Ovary (tissue), 9 donors: Measurements from ENCODE around the gene PAK1. TPM values are rescaled to one million over a fixed set of nuclear protein-coding genes. Genes with fewer than 3 reads are reported as not detected.

ENCODE experiments used
- DNase-seq, 5 donors: peaks; one replicate each; pipeline ENCODE4 v3.0.0-alpha.2; 2019 to 2020
- H3K27ac ChIP-seq, 2 donors: fragments of 200-600 bp; one replicate each; pipeline versions ENCODE4 v1.5.1 to v1.8.0; 2019 to 2022
- H3K27me3 ChIP-seq: fragments of 200-600 bp; one replicate; pipeline ENCODE4 v1.8.0; 2022
- H3K36me3 ChIP-seq: fragments of 200-600 bp; sonication (generic); one replicate; pipeline ENCODE4 v1.5.1; 2019
- H3K4me1 ChIP-seq: one replicate; pipeline ENCODE4 v1.8.1; 2013; ENCODE audit warnings: mild to moderate bottlenecking, moderate library complexity; ENCODE audit not compliant: insufficient read depth
- H3K4me3 ChIP-seq: fragments of 200-600 bp; sonication (generic); one replicate; pipeline ENCODE4 v1.5.1; 2017
- H3K9me3 ChIP-seq, 2 donors: fragments of 200-600 bp in 1 of 2; sonication (generic) in 1 of 2; one replicate each; pipeline versions ENCODE4 v1.5.1 to v1.8.1; 2013 to 2019; ENCODE audit warnings: mild to moderate bottlenecking in 1 of 2, moderate library complexity in 1 of 2
- EP300 ChIP-seq: sonication (generic); formaldehyde crosslinking; IDR thresholded peaks from one replicate; pipeline ENCODE4 v1.6.1; 2017; ENCODE audit warnings: antibody characterized with exemption
- POLR2A ChIP-seq: fragments of 450-650 bp; IDR thresholded peaks from one replicate; pipeline ENCODE4 v1.6.1; 2017; ENCODE audit warnings: antibody characterized with exemption, mild to moderate bottlenecking, moderate library complexity
- WGBS, 3 donors: extraction: QIAGEN DNeasy Blood & Tissue Kit in 1 of 3; methylation state at CpG; one replicate each; pipeline versions ENCODE4 v1.1.5 to v1.1.7; 2013 to 2017; 5-methylcytosine and 5-hydroxymethylcytosine counted together
- intact Hi-C, 4 donors: fragments of 100-400 bp; cut with DNase I; formaldehyde crosslinking; loops; one replicate each; pipeline versions ENCODE4 v1.11.0 to v1.15.1; 2022 to 2023
- polyA plus RNA-seq, 2 donors: library from polyadenylated mRNA; stranded (reverse); fragments of 200-250 nt in 1 of 2; fragments of 350-450 nt in 1 of 2; fragmentation: Illumina TruSeq in 1 of 2; extraction: RNeasy Lipid Tissue Mini Kit (QIAGEN cat#74804) in 1 of 2; gene quantifications; one replicate each; pipeline ENCODE4 v1.2.3, GENCODE V29; 2013 to 2014
- total RNA-seq, 7 donors: library from RNA; depleted of rRNA in 2 of 7; stranded (reverse); fragments of >200 nt in 2 of 7; fragmentation: NEBNext Ultra II Directional in 3 of 7; extraction: Animal tissue kit (Norgen Biotek cat#: 25700) in 3 of 7; gene quantifications; one replicate each; pipeline versions ENCODE4 v1.1.0 to v1.2.4, GENCODE V29; 2016 to 2023
- TF ChIP-seq, protein P1 (sequence below), 3 donors: fragments of 450-650 bp in 2 of 3; fragments of 200-600 bp in 1 of 3; IDR thresholded peaks; one replicate each; pipeline versions ENCODE4 v1.5.1 to v1.8.0; 2016 to 2022; ENCODE audit warnings: antibody characterized with exemption in 3 of 3, mild to moderate bottlenecking in 1 of 3
- donor health status: DM: no; HTN: no; CAD: no; lungs with moderate emphysema.
- donor health status: DM: no; HTN: no; CAD: no.
- donor health status: Bipolar disorder and iron deficiency.
- donor health status: DM: yes; HTN: yes; CAD: no.
- donor health status: DM: no; HTN: no; CAD: no.
- donor health status: DM: yes; HTN: yes; CAD: no.

The PAK1 gene
- total and polyA plus RNA-seq, 9 donors = 18.4 to 53.0 (median 42.3) TPM

DNA sequence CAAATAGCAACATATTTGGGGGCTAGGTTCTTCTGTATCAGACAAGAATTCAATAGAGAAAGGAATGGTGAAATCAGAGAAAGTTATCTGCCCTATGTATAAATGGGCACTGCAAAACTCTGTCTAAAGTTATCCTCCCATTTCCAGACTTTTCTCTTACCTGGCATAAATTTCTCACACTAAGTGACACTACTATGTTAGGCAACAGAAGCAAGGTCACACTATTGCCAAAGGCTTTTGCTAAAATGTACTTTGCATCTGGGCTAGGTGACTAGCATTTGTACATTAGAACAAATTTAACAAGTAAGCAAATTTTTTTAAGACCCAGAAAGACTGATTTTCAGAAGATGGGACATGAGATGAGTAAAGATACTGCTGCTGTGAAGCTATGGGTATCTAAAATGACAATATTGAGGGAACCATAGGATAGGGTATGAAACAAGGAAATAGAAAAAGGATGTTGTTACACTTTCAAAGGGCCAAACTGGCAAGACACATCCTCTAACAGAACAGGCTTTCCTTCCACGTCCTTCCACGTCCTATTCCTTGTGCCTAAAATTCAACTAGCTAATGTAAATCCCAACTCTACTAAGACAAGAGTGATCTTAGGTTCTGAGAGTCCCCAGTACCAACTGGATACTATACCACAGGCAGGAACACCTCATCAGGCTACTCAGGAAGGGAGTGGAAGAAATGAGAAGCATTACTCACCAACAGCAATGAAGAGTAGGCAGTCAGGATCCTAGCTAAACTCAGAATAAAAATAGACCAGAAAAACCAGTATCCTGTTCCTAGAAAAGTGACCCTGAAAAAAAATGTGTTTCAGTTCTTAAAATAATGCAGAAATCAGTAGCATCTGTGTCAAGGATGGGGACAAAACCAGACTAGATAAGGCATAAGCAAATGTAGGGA is 195.0 kb downstream of the PAK1 start:
- intact Hi-C loops = no loop called here
- Histone ChIP-seq H3K4me1 (no peaks in the 10 kb centered on the region), H3K36me3 (no peaks in the 10 kb centered on the region), H3K4me3 (no peak overlapping the region), H3K27ac (no peak overlapping the region), H3K9me3 (no peaks in the 10 kb centered on the region), H3K27me3 (no peaks in the 10 kb centered on the region)
- TF ChIP-seq EP300 (no peak), POLR2A (no peak)
- TF ChIP-seq, protein P1, sequence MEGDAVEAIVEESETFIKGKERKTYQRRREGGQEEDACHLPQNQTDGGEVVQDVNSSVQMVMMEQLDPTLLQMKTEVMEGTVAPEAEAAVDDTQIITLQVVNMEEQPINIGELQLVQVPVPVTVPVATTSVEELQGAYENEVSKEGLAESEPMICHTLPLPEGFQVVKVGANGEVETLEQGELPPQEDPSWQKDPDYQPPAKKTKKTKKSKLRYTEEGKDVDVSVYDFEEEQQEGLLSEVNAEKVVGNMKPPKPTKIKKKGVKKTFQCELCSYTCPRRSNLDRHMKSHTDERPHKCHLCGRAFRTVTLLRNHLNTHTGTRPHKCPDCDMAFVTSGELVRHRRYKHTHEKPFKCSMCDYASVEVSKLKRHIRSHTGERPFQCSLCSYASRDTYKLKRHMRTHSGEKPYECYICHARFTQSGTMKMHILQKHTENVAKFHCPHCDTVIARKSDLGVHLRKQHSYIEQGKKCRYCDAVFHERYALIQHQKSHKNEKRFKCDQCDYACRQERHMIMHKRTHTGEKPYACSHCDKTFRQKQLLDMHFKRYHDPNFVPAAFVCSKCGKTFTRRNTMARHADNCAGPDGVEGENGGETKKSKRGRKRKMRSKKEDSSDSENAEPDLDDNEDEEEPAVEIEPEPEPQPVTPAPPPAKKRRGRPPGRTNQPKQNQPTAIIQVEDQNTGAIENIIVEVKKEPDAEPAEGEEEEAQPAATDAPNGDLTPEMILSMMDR (IDR thresholded peaks at IDR 0.05) = no peak
- DNase-seq = no peak
- WGBS, 3 donors = 80 to 89% (median 85%) methylated on average over 2 of the region's 2 CpGs

DNA sequence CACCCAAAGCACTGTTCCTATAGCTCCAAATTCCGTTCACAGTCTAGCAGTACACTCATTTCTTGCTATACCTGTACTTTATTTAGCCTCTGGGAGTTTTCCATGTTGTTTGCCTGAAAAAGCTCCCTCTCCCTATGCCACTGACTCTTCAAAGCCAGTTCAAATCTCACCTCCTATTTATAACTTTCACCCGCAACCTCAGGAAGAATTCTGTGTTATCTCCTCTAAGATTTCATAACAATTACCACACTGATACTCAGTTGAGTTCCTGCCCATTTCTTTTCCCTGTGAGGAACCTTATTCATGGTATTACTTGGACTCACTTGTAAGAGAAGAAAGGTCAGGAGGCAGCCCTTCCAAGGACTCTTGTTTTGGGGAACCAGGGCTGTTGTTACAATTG is 197.6 kb downstream of the PAK1 start:
- H3K27me3 ChIP-seq = no peaks in the 10 kb centered on the region
- intact Hi-C loops = no loop called here
- no peak overlapping the region for H3K27ac ChIP-seq
- H3K9me3 ChIP-seq = no peaks in the 10 kb centered on the region
- H3K4me1 ChIP-seq = no peaks in the 10 kb centered on the region
- no peak for DNase-seq
- no peaks in the 10 kb centered on the region for H3K36me3 ChIP-seq
- no peak overlapping the region for H3K4me3 ChIP-seq
- TF ChIP-seq POLR2A (no peak), EP300 (no peak)
- TF ChIP-seq, protein P1 (IDR thresholded peaks at IDR 0.05) = no peak
- 85 to 94% (median 87%) methylated on average over 2 of the region's 2 CpGs for WGBS, 3 donors

Other genes with a start within 250 kb of the PAK1 start
- gene GDPD4, start 172.4 kb downstream of the PAK1 start, total RNA-seq = not detected
- under 1 TPM in 1 of 2 donors, not detected in 1; 0.32 TPM for gene GDPD4, start 172.4 kb downstream of the PAK1 start, polyA plus RNA-seq
- 10 to 100 TPM in 4 of 7 donors, 1 to 10 TPM in 3; 4.9 to 14.2 (median 10.3) TPM for gene AQP11, start 115.9 kb upstream of the PAK1 start, total RNA-seq
- 10 to 100 TPM in 1 of 2 donors, 1 to 10 TPM in 1; 7.7 to 19.1 TPM for gene AQP11, start 115.9 kb upstream of the PAK1 start, polyA plus RNA-seq
- 100 to 1,000 TPM; 117 to 147 (median 130) TPM for gene CLNS1A, start 163.7 kb upstream of the PAK1 start, total RNA-seq
- gene CLNS1A, start 163.7 kb upstream of the PAK1 start, polyA plus RNA-seq = 100 to 1,000 TPM; 121 to 155 TPM